Endothelial cell of umbilical vein (primary cell): Measurements from ENCODE around the gene RAMAC. TPM values are rescaled to one million over a fixed set of nuclear protein-coding genes. Genes with fewer than 3 reads are reported as not detected.
"Not testable (repeated sequence)": the region's sequence is repeated elsewhere in the genome, so short reads cannot be mapped to it uniquely, and the experiment has no call there.

Experiments used
- BruUV-seq: library from RNA; stranded (reverse); fragments of 400-500 nt; replicated peaks from 2 replicates; lab custom pipeline; 2021; lab: Mats Ljungman, UMichigan
- CTCF ChIA-PET: fragments of 300-600, 350-600 bp; sonication (Branson Sonifier 250); formaldehyde crosslinking; loops from one replicate; lab custom pipeline; 2021; ENCODE audit warnings: antibody characterized with exemption, inconsistent platforms; lab: Charles Lee
- POLR2A ChIA-PET: fragments of 300-600, 350-600 bp; sonication (Branson Sonifier 250); formaldehyde crosslinking; loops from one replicate; lab custom pipeline; 2021; ENCODE audit warnings: antibody characterized with exemption, inconsistent platforms; lab: Charles Lee
- DNase-seq: peaks from one replicate; pipeline ENCODE4 v3.0.0-alpha.2; 2011; ENCODE audit warnings: low read depth, low spot score
- FAIRE-seq: peaks from 2 replicates; lab custom pipeline; 2011; peaks lifted over from hg19 to GRCh38; lab: Jason Lieb, UNC
- H2AFZ ChIP-seq: 2 replicates; pipeline ENCODE4 v1.6.0; 2012; ENCODE audit warnings: low read depth, low read length, control low read depth, inconsistent platforms
- H3K27ac ChIP-seq: 2 replicates; pipeline ENCODE4 v1.5.1; 2011; ENCODE audit warnings: low read depth, mild to moderate bottlenecking, control low read depth, low read length, moderate library complexity; ENCODE audit not compliant: insufficient read depth
- H3K27me3 ChIP-seq, 2 experiments: 2 replicates each; pipeline versions ENCODE4 v1.6.0 to v1.6.1; 2011; ENCODE audit warnings: low read length in 2 of 2, mixed read lengths in 1 of 2; ENCODE audit not compliant: control insufficient read depth in 2 of 2, insufficient read depth in 2 of 2
- H3K36me3 ChIP-seq, 2 experiments: 2 replicates in 1 of 2; 3 replicates in 1 of 2; pipeline ENCODE4 v1.5.1; 2011; ENCODE audit warnings: low read length in 2 of 2, mild to moderate bottlenecking in 1 of 2, moderate library complexity in 1 of 2; ENCODE audit not compliant: control insufficient read depth in 2 of 2, insufficient read depth in 2 of 2; ENCODE audit errors: extremely low read depth in 1 of 2
- H3K4me1 ChIP-seq: 3 replicates; pipeline ENCODE4 v1.5.1; 2011; ENCODE audit warnings: mild to moderate bottlenecking, low read length; ENCODE audit not compliant: control insufficient read depth, insufficient read depth; ENCODE audit errors: extremely low read depth
- H3K4me2 ChIP-seq: 2 replicates; pipeline ENCODE4 v1.6.1; 2011; ENCODE audit warnings: low read length, control low read depth, mixed read lengths; ENCODE audit not compliant: insufficient read depth
- H3K4me3 ChIP-seq, 3 experiments: fragments of 200-600 bp in 1 of 3; sonication (generic), shearing (Covaris generic) in 1 of 3; replicated peaks in 1 of 3; 2 replicates each; pipeline ENCODE4 v1.5.1; 2011 to 2016; ENCODE audit warnings: control low read depth in 3 of 3, low read length in 3 of 3, mild to moderate bottlenecking in 2 of 3, inconsistent platforms in 1 of 3, low read depth in 1 of 3, moderate library complexity in 1 of 3; ENCODE audit not compliant: insufficient read depth in 1 of 3
- H3K79me2 ChIP-seq: 2 replicates; pipeline ENCODE4 v1.6.0; 2012; ENCODE audit warnings: low read length, inconsistent platforms; ENCODE audit not compliant: control insufficient read depth, insufficient read depth
- H3K9ac ChIP-seq: replicated peaks from 2 replicates; pipeline ENCODE3; 2011; ENCODE audit warnings: low read length, control low read depth; ENCODE audit not compliant: insufficient read depth; ENCODE audit errors: extremely low read depth
- H3K9me1 ChIP-seq: replicated peaks from 3 replicates; pipeline ENCODE4 v1.6.0; 2011; ENCODE audit warnings: mild to moderate bottlenecking, low read length; ENCODE audit not compliant: control insufficient read depth, insufficient read depth; ENCODE audit errors: extremely low read depth
- H3K9me3 ChIP-seq: replicated peaks from 2 replicates; pipeline ENCODE4 v1.5.1; 2012; ENCODE audit warnings: low read length, inconsistent platforms; ENCODE audit not compliant: control insufficient read depth, insufficient read depth
- H4K20me1 ChIP-seq: replicated peaks from 2 replicates; pipeline ENCODE3; 2011; ENCODE audit warnings: mild to moderate bottlenecking, low read length; ENCODE audit not compliant: control insufficient read depth, insufficient read depth; ENCODE audit errors: extremely low read depth
- EZH2 ChIP-seq: IDR thresholded peaks from 2 replicates; pipeline ENCODE4 v1.6.1; 2012; ENCODE audit warnings: borderline replicate concordance, low read depth, mild to moderate bottlenecking, moderate library complexity, low read length, inconsistent platforms; ENCODE audit not compliant: severe bottlenecking
- FOS ChIP-seq: IDR thresholded peaks from 2 replicates; pipeline ENCODE4 v1.6.1; 2011; ENCODE audit warnings: mild to moderate bottlenecking, low read length, moderate library complexity, borderline replicate concordance; ENCODE audit not compliant: insufficient read depth
- JUN ChIP-seq: IDR thresholded peaks from 2 replicates; pipeline ENCODE4 v1.6.1; 2011; ENCODE audit warnings: borderline replicate concordance, low read depth; ENCODE audit not compliant: insufficient read length, insufficient read depth
- POLR2A ChIP-seq: IDR thresholded peaks from 2 replicates; pipeline ENCODE4 v1.6.1; 2012; ENCODE audit warnings: low read depth, mild to moderate bottlenecking, control low read depth, low read length
- POLR2AphosphoS5 ChIP-seq: IDR thresholded peaks from 2 replicates; pipeline ENCODE4 v1.6.1; 2012; ENCODE audit warnings: low read depth, mild to moderate bottlenecking, control low read depth, low read length, moderate library complexity; ENCODE audit not compliant: insufficient read depth
- dilution Hi-C: fragments of 300-500 bp; cut with MboI; formaldehyde crosslinking; loops from one replicate; pipeline ENCODE4 v1.15.0; 2019; ENCODE audit warnings: low sequenced_read_pairs; ENCODE audit not compliant: extremely low pct_ligation_motif_present
- intact Hi-C: fragments of 100-400 bp; cut with micrococcal nuclease; formaldehyde crosslinking; loops from one replicate; pipeline ENCODE4 v1.10.0; 2022
- polyA plus RNA-seq, 4 experiments: library from polyadenylated mRNA; depleted of rRNA in 3 of 4; stranded (reverse) in 3 of 4; unstranded in 1 of 4; fragments of >200 nt; gene quantifications; 2 replicates each; pipeline versions ENCODE4 v1.2.1 to v1.2.3, GENCODE V29; 2011 to 2012; ENCODE audit warnings: missing spikeins in 1 of 4
- total RNA-seq: library from RNA; stranded (reverse); gene quantifications from 2 replicates; pipeline ENCODE4 v1.2.3, GENCODE V29; 2021

The RAMAC gene
- total and polyA plus RNA-seq, 2 donors (not counting 3 experiments of a cell fraction or from before 2014, with no cell fraction given), result 12.5 to 14.1 TPM

GRCh38 chr15:82937712-82938058 lies 48.3 kb upstream of the RAMAC start:
- intact Hi-C loops, result no loop called here
- dilution Hi-C loops, result no loop called here
- Histone ChIP-seq H3K79me2 (no peaks in the 10 kb centered on the region), H3K27ac (no peak overlapping the region), H3K36me3 (no peaks in the 10 kb centered on the region), H3K9me1 (no peaks in the 10 kb centered on the region), H3K4me2 (no peak overlapping the region), H3K4me1 (no peaks in the 10 kb centered on the region), H3K4me3 (no peak overlapping the region), H4K20me1 (no peaks in the 10 kb centered on the region), H3K9me3 (no peaks in the 10 kb centered on the region), H3K9ac (no peak overlapping the region), H3K27me3 (no peaks in the 10 kb centered on the region), H2AFZ (no peak overlapping the region)
- FAIRE-seq, result no peak
- no peak for TF ChIP-seq EZH2
- TF ChIP-seq POLR2AphosphoS5, result no peak
- TF ChIP-seq POLR2A, result no peak
- TF ChIP-seq FOS, result no peak
- TF ChIP-seq JUN, result no peak
- no peak for DNase-seq
- POLR2A ChIA-PET, result no interaction called here
- CTCF ChIA-PET, result no interaction called here
- no TSS peak for BruUV-seq

GRCh38 chr15:82939678-82940077 lies 46.3 kb upstream of the RAMAC start:
- BruUV-seq, H2AFZ ChIP-seq, H3K9me1 ChIP-seq, H3K79me2 ChIP-seq, dilution Hi-C loops, H3K27me3 ChIP-seq, CTCF ChIA-PET, H3K4me2 ChIP-seq, H3K9ac ChIP-seq, H3K9me3 ChIP-seq, intact Hi-C loops, H4K20me1 ChIP-seq, POLR2A ChIA-PET, H3K4me1 ChIP-seq, H3K4me3 ChIP-seq, H3K36me3 ChIP-seq, H3K27ac ChIP-seq, FAIRE-seq, DNase-seq: not testable (repeated sequence)
